ENCODE measurements around the gene TNFRSF12A.

DNA sequence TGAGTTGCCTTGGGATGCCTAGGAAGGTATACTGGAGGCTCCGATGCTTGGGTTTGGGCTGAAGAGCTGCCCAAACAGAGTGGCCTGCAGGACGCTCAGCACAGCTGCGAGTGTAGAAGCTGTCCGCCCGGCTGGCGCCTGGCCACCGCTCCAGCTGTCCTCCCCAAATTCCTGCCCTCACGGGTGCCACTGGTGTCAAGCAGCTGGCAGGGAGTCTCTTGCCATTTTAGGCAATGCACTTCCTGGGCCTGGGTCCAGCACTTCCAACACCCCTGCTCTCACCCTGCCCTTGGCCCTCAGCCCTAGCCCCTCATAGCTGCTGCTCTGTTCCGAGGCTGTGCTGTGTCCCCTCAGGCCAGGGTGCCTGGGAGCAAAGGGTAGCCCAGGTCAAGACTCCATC is 34.7 kb upstream of the TNFRSF12A start:
- TF ChIP-seq REST (IDR thresholded peaks at IDR 0.05; ENCODE audit: borderline replicate concordance), result no peak
- no peak for TF ChIP-seq REST (CRISPR knock-in tag; IDR thresholded peaks at IDR 0.05; ENCODE audit: low read depth)
- no peak for TF ChIP-seq ELF1 (tag; IDR thresholded peaks at IDR 0.05)
- TF ChIP-seq PTBP1 (IDR thresholded peaks at IDR 0.05; ENCODE audit: low read depth, low read length), result no peak
- no peak for TF ChIP-seq ZBTB40 (IDR thresholded peaks at IDR 0.05)
- no peak for TF ChIP-seq ZBTB40 (CRISPR knock-in tag; IDR thresholded peaks at IDR 0.05)
- TF ChIP-seq CHD1 (IDR thresholded peaks at IDR 0.05; ENCODE audit: low read length), result no peak
- TF ChIP-seq SIX5 (IDR thresholded peaks at IDR 0.05; ENCODE audit: borderline replicate concordance in 1 of 2, insufficient read depth in 1 of 2, low read depth in 1 of 2, low read length in 2 of 2), result no peak
- no peak for TF ChIP-seq RAD21 (CRISPR knock-in tag; conservative IDR thresholded peaks at IDR 0.05 in 1 of 2, IDR thresholded peaks at IDR 0.05 in 1 of 2)
- TF ChIP-seq MTA2 (IDR thresholded peaks at IDR 0.05; ENCODE audit: low read depth), result no peak
- TF ChIP-seq RFX5 (IDR thresholded peaks at IDR 0.05; ENCODE audit: low read depth, low read length), result no peak
- no peak for TF ChIP-seq POLR2A (conservative IDR thresholded peaks at IDR 0.05)
- no peak for TF ChIP-seq EGR1 (conservative IDR thresholded peaks at IDR 0.05)

All from K562 (cell line).